ENCODE results near the gene REPIN1.

Gene REPIN1

GRCh38 chr7:150378853-150379440 lies 10.3 kb downstream of the REPIN1 start, which contains the start of gene ZNF775:
TSS of gene ZNF775 (plus strand) at chr7:150379330. CDS start at chr7:150388471, 9,141 bp downstream.
- Histone ChIP-seq H3K4me3 (ENCODE audit: insufficient read depth, low read length, poor library complexity, severe bottlenecking) (peak within 1 kb of the TSS; percentile 91), H3K36me3 (ENCODE audit: low read length) (no peaks in the 10 kb centered on the region), H3K27me3 (ENCODE audit: low read length) (no peaks in the 10 kb centered on the region), H3K9me2 (replicated peaks; ENCODE audit: insufficient read depth, low read length) (no peaks in the 10 kb centered on the region), H3K79me2 (ENCODE audit: insufficient read depth, low read length) (0 out of 2 replicates have a peak, but pooled peaks cover 3% of the 10 kb centered on the region), H3K9me3 (ENCODE audit: insufficient read depth, low read length) (no peaks in the 10 kb centered on the region), H2AFZ (ENCODE audit: low read depth, low read length, severe bottlenecking) (peak within 1 kb of the TSS; percentile 97), H3K4me2 (ENCODE audit: low read depth, low read length, poor library complexity, severe bottlenecking) (peak within 1 kb of the TSS; percentile 82), H3K9ac (ENCODE audit: low read length) (peak within 1 kb of the TSS; percentile 90), H3F3A (ENCODE audit: insufficient read depth) (peaks cover 21% of the 10 kb centered on the region), H3K27ac (ENCODE audit: low read depth, low read length) (peak within 1 kb of the TSS; percentile 80), H4K20me1 (ENCODE audit: low read depth, low read length) (no peaks in the 10 kb centered on the region)
- TF ChIP-seq, protein P1, sequence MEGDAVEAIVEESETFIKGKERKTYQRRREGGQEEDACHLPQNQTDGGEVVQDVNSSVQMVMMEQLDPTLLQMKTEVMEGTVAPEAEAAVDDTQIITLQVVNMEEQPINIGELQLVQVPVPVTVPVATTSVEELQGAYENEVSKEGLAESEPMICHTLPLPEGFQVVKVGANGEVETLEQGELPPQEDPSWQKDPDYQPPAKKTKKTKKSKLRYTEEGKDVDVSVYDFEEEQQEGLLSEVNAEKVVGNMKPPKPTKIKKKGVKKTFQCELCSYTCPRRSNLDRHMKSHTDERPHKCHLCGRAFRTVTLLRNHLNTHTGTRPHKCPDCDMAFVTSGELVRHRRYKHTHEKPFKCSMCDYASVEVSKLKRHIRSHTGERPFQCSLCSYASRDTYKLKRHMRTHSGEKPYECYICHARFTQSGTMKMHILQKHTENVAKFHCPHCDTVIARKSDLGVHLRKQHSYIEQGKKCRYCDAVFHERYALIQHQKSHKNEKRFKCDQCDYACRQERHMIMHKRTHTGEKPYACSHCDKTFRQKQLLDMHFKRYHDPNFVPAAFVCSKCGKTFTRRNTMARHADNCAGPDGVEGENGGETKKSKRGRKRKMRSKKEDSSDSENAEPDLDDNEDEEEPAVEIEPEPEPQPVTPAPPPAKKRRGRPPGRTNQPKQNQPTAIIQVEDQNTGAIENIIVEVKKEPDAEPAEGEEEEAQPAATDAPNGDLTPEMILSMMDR (IDR thresholded peaks at IDR 0.05; ENCODE audit: insufficient read depth, low read length, poor library complexity, severe bottlenecking): no peak
- no peak for TF ChIP-seq EZH2phosphoT487 (conservative IDR thresholded peaks at IDR 0.05; ENCODE audit: low read length)

- Histone ChIP-seq H3F3A (ENCODE audit: insufficient read depth) (peaks cover 21% of the 10 kb centered on the region), H3K27me3 (ENCODE audit: low read length) (no peaks in the 10 kb centered on the region), H4K20me1 (ENCODE audit: low read depth, low read length) (no peaks in the 10 kb centered on the region), H3K27ac (ENCODE audit: low read depth, low read length) (peak overlapping the region; percentile 57), H3K79me2 (ENCODE audit: insufficient read depth, low read length) (0 out of 2 replicates have a peak, but pooled peaks cover 3% of the 10 kb centered on the region), H3K9me3 (ENCODE audit: insufficient read depth, low read length) (no peaks in the 10 kb centered on the region), H3K9ac (ENCODE audit: low read length) (peak overlapping the region; percentile 90), H3K4me2 (ENCODE audit: low read depth, low read length, poor library complexity, severe bottlenecking) (peak overlapping the region; percentile 82), H3K4me3 (ENCODE audit: insufficient read depth, low read length, poor library complexity, severe bottlenecking) (peak overlapping the region; percentile 91), H2AFZ (ENCODE audit: low read depth, low read length, severe bottlenecking) (peak overlapping the region; percentile 97), H3K9me2 (replicated peaks; ENCODE audit: insufficient read depth, low read length) (no peaks in the 10 kb centered on the region), H3K36me3 (ENCODE audit: low read length) (no peaks in the 10 kb centered on the region)
- TF ChIP-seq EZH2phosphoT487 (conservative IDR thresholded peaks at IDR 0.05; ENCODE audit: low read length): no peak
- TF ChIP-seq, protein P1 (IDR thresholded peaks at IDR 0.05; ENCODE audit: insufficient read depth, low read length, poor library complexity, severe bottlenecking): no peak
These were observed 11.1 kb downstream of the REPIN1 start for GRCh38 chr7:150379441-150380379.

GRCh38 chr7:150380463-150380862 lies 11.8 kb downstream of the REPIN1 start:
- 0 out of 2 replicates have a peak, but pooled peaks cover 3% of the 10 kb centered on the region for H3K79me2 ChIP-seq (ENCODE audit: insufficient read depth, low read length)
- H3K27me3 ChIP-seq (ENCODE audit: low read length): no peaks in the 10 kb centered on the region
- no peak for TF ChIP-seq EZH2phosphoT487 (conservative IDR thresholded peaks at IDR 0.05; ENCODE audit: low read length)
- TF ChIP-seq, protein P1 (IDR thresholded peaks at IDR 0.05; ENCODE audit: insufficient read depth, low read length, poor library complexity, severe bottlenecking): no peak
- H3F3A ChIP-seq (ENCODE audit: insufficient read depth): peaks cover 21% of the 10 kb centered on the region
- H4K20me1 ChIP-seq (ENCODE audit: low read depth, low read length): no peaks in the 10 kb centered on the region
- H3K27ac ChIP-seq (ENCODE audit: low read depth, low read length): peak overlapping the region; percentile 57; the same call in 1 of the 2 replicates
- H3K36me3 ChIP-seq (ENCODE audit: low read length): no peaks in the 10 kb centered on the region
- peak overlapping the region; percentile 91 for H3K4me3 ChIP-seq (ENCODE audit: insufficient read depth, low read length, poor library complexity, severe bottlenecking)
- H3K9me2 ChIP-seq (replicated peaks; ENCODE audit: insufficient read depth, low read length): no peaks in the 10 kb centered on the region
- H3K9me3 ChIP-seq (ENCODE audit: insufficient read depth, low read length): no peaks in the 10 kb centered on the region
- no peak overlapping the region for H2AFZ ChIP-seq (ENCODE audit: low read depth, low read length, severe bottlenecking)
- H3K9ac ChIP-seq (ENCODE audit: low read length): peak overlapping the region; percentile 90; the same call in 1 of the 2 replicates
- H3K4me2 ChIP-seq (ENCODE audit: low read depth, low read length, poor library complexity, severe bottlenecking): peak overlapping the region; percentile 82

Measured in SU-DHL-6 (cell line).